GM21723 (cell line): Measurements from ENCODE around the gene DNAAF8.
"Not testable (repeated sequence)": the region's sequence is repeated elsewhere in the genome, so short reads cannot be mapped to it uniquely, and the experiment has no call there.

Experiments used
- ATAC-seq: cut with Tn5 transposase; IDR thresholded peaks from one replicate; pipeline ENCODE4 v1.9.1; 2021; ENCODE audit warnings: mild to moderate bottlenecking, moderate library complexity; ENCODE audit not compliant: unreplicated experiment

The DNAAF8 gene

GRCh38 chr16:4776141-4776705 is 41.9 kb downstream of the DNAAF8 start:
- ATAC-seq = no peak

GRCh38 chr16:4777339-4778049 is 43.2 kb downstream of the DNAAF8 start:
- no peak for ATAC-seq

GRCh38 chr16:4778050-4778392 is 43.7 kb downstream of the DNAAF8 start:
- no peak for ATAC-seq

- no peak for ATAC-seq
Measured at GRCh38 chr16:4780235-4780634, 45.9 kb downstream of the DNAAF8 start.

GRCh38 chr16:4783251-4783950 is 49.1 kb downstream of the DNAAF8 start:
- no peak for ATAC-seq

GRCh38 chr16:4783951-4784336 is 49.6 kb downstream of the DNAAF8 start:
- no peak for ATAC-seq

GRCh38 chr16:4784444-4784987 is 50.2 kb downstream of the DNAAF8 start:
- ATAC-seq = not testable (repeated sequence)

- no peak for ATAC-seq
Measured at GRCh38 chr16:4785758-4786433, 51.6 kb downstream of the DNAAF8 start.

- no peak for ATAC-seq
Measured at GRCh38 chr16:4787068-4787467, 52.7 kb downstream of the DNAAF8 start.

- ATAC-seq = no peak
Measured at GRCh38 chr16:4787627-4788482, 53.5 kb downstream of the DNAAF8 start, which contains the start of gene SEPTIN12. TSS of gene SEPTIN12 (minus strand) at chr16:4788345. CDS start at chr16:4787645, 700 bp downstream.

- no peak for ATAC-seq
Measured at GRCh38 chr16:4788489-4788889, 54.2 kb downstream of the DNAAF8 start.

GRCh38 chr16:4788910-4789309 is 54.6 kb downstream of the DNAAF8 start:
- no peak for ATAC-seq

- no peak for ATAC-seq
Measured at GRCh38 chr16:4790261-4790660, 55.9 kb downstream of the DNAAF8 start.

GRCh38 chr16:4790871-4791270 is 56.5 kb downstream of the DNAAF8 start:
- no peak for ATAC-seq

- ATAC-seq = no peak
Measured at GRCh38 chr16:4792951-4793513, 58.7 kb downstream of the DNAAF8 start.

GRCh38 chr16:4795181-4795827 is 61.0 kb downstream of the DNAAF8 start, which contains the start of gene SMIM22:
TSS of gene SMIM22 (plus strand) at chr16:4795369. CDS start at chr16:4795735, 366 bp downstream.
- no peak for ATAC-seq

- ATAC-seq = no peak
Measured at GRCh38 chr16:4795828-4796572, 61.7 kb downstream of the DNAAF8 start.

- no peak for ATAC-seq
Measured at GRCh38 chr16:4796982-4797804, 62.9 kb downstream of the DNAAF8 start.
